GM19099 (cell line): ENCODE measurements around the gene PLAC8.

Experiments used
- POLR2A ChIP-seq: IDR thresholded peaks from 3 replicates; pipeline ENCODE4 v1.6.1; 2011; ENCODE audit warnings: low read depth; ENCODE audit not compliant: insufficient read length; ENCODE audit errors: extremely low read depth

Gene PLAC8, protein sequence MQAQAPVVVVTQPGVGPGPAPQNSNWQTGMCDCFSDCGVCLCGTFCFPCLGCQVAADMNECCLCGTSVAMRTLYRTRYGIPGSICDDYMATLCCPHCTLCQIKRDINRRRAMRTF

DNA sequence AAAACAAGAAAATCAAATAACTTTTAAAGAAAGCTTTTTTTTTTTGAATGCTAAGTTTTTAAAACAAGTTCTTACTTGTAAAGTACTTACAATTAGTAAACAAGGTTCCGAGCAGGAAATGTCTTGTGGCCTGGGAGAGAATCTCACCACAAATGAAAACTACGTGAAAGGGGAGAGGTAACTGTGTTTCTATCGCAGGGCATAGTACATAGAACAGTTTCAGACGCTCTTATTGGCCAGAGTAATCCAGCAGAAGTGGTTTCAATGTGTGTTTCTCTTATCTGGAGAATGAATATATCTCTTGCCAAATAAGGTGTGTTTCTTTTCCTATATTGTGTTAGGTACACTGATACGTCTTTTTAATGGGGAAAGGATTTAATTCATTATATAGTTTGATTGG is at the start of gene PLAC8:
Gene PLAC8, minus strand, starts transcription at position 154 of the 400 bp plus-strand sequence. CDS start 6,808 bp downstream, outside the sequence.
- TF ChIP-seq POLR2A, result peak; percentile 74

- no peak for TF ChIP-seq POLR2A
Observed at GRCh38 chr4:83153417-83153816, 38.9 kb upstream of the PLAC8 start.

GRCh38 chr4:83152746-83153145 is 38.2 kb upstream of the PLAC8 start:
- TF ChIP-seq POLR2A, result no peak

- TF ChIP-seq POLR2A, result no peak
Observed at GRCh38 chr4:83151651-83152050, 37.1 kb upstream of the PLAC8 start.

- no peak for TF ChIP-seq POLR2A
Observed at GRCh38 chr4:83150653-83151330, 36.3 kb upstream of the PLAC8 start.

DNA sequence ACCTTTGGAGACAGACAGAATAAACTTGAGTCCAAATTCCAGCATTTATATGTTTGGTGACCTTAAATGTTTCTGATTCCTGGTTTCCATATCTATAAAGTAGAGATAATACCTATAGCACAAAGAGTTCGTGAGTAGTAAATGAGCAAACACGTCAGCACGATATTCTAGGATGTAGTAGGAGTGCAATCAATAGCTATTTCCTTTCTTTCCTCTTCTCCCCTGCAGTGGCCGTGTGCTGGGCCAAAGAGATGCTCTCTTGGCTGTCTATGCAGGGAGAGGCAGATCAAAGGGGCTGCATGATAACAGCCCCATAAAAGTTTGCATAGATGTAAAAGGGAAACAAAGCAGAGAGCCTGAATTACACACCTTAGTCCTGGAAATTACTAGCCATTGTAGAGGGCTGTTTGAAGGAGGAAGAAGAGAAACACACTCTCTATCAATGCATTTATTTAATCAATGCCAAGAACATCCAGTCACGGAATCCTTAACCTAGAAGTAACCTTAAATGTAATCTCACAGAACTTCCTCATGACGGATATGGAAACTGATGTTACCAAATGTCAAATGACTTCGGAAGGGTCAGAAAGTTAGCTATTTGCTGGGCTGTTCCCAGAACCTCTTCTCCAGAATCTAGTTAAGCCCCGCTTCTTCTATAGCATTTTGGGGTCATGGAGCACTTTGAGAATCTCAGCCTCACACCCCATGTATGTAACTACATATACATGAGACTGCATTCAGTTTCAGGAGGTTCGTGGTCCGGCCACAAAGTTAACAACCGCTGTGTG is 35.5 kb upstream of the PLAC8 start:
- no peak for TF ChIP-seq POLR2A

DNA sequence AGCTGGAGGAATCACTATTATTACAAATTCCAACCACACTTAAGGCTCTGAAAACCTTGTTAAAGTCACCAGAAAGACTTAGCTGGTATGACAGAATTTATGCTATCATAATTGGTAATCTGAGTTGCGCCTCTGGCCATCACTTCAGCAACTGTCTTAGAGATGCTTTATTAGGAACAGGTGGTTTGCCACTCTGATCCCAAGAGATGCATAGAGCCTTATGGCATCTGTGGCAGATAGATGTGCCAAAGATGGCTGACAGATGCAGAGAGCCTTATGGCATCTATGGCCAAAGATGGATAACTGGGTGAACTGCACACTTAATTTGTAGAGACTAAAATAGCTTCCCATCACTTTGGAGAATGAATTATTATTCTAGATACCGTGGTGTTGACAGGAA is 32.3 kb upstream of the PLAC8 start:
- no peak for TF ChIP-seq POLR2A

DNA sequence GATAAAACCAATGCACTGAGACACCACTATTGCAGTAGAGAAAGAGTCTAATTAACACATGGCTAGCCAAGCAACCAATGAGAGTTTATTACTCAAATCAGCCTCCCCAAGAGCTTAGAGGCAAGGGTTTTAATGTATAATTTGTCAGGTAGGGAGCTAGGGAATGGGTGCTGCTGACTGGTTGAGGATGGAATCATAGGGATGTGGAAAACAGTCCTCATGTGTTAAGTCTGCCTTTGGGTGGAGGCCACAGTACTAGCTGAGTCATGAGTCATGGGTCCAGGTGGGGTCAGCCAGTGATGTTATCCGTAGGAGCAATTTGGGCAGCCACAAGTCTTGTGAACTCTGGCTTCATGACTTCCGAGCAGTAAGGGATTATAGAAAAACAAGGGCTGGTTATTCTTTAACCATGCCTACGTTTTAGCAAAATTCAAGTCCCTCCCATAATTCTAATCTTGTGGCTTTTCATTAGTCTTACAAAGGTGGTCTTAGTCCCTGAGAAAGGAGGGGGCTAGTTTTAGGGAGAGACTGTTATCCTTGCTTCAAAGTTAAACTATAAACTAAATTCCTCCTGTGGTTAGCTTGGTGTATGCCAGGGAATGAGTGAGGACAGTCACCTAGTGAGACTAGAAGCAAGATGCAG is 25.1 kb upstream of the PLAC8 start:
- no peak for TF ChIP-seq POLR2A

DNA sequence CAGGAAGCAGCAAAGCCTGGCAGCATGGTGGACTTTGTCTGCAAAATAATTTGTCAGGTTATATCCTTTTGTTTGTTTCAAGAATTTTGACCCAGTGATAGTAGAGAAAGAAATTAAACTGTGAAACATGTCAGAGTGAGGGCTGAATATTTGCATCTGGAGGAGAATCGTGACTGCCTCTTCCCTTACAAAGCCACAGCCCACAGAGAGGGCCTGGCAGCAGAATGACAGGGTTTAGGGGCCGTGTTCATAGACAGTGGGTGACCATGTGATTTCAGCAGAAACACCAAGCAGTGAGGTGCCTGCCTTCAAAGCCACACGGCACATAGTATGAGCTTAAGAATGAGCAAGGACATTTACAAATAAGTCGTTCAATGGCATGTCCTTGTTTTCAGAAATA is 24.4 kb upstream of the PLAC8 start:
- no peak for TF ChIP-seq POLR2A

DNA sequence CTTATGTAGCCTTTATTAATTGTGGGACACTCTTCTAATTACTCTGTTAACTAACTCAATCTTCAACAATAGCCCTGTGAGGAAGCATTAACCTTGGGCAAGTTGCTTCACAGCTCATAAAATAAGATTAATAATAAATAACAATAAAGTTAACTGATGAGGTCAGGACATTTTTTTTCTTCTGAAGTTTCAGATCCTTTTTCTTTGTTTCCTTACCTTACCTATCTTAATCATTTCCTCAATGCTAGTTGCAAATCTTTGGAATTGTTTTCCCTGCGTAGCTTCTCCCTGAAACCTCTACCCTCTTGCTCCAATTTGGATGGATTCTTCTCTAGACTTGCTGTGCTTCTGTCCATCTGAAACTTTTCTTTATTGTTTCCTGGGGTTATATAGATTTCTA is 17.5 kb upstream of the PLAC8 start:
- no peak for TF ChIP-seq POLR2A

GRCh38 chr4:83129264-83129663 is 14.7 kb upstream of the PLAC8 start:
- no peak for TF ChIP-seq POLR2A

- TF ChIP-seq POLR2A, result no peak
Observed at GRCh38 chr4:83128240-83128929, 13.9 kb upstream of the PLAC8 start.

GRCh38 chr4:83125738-83126141 is 11.2 kb upstream of the PLAC8 start:
- no peak for TF ChIP-seq POLR2A

- no peak for TF ChIP-seq POLR2A
Observed at GRCh38 chr4:83124111-83124780, 9.7 kb upstream of the PLAC8 start.
